ENCODE data around the gene ADRA2C.

GRCh38 chr4:3807311-3807710 lies 41.1 kb downstream of the ADRA2C start:
- TF ChIP-seq POLR2A (IDR thresholded peaks at IDR 0.05; ENCODE audit: low read depth, low read length) (no peak), POLR2AphosphoS5 (IDR thresholded peaks at IDR 0.05; ENCODE audit: low read depth, low read length) (no peak), PAX5 (IDR thresholded peaks at IDR 0.05; ENCODE audit: insufficient read depth, low read length, severe bottlenecking) (no peak), TAF1 (IDR thresholded peaks at IDR 0.05; ENCODE audit: low read depth, low read length) (no peak), POU2F2 (IDR thresholded peaks at IDR 0.05; ENCODE audit: low read depth, low read length) (no peak), SPI1 (IDR thresholded peaks at IDR 0.05; ENCODE audit: low read depth, low read length) (no peak)
